Dermis microvascular lymphatic vessel endothelial cell (primary cell): Measurements from ENCODE around the gene XIST. TPM values are rescaled to one million over a fixed set of nuclear protein-coding genes. Genes with fewer than 3 reads are reported as not detected.
A peak's percentile ranks its signal among the peaks of the same experiment; 100 is the strongest.
"Not testable (repeated sequence)": the region's sequence is repeated elsewhere in the genome, so short reads cannot be mapped to it uniquely, and the experiment has no call there.

Experiments
- DNase-seq, 2 donors: peaks; one replicate each; pipeline versions ENCODE4 v3.0.0 to v3.0.0-alpha.2; 2010; ENCODE audit warnings: low read depth in 2 of 2
- total RNA-seq: library from RNA; depleted of rRNA; stranded (reverse); fragments of >200 nt; gene quantifications from 2 replicates; pipeline ENCODE4 v1.2.1, GENCODE V29; 2014

XIST gene
- 33.6 and 63.6 TPM in 2 replicates for total RNA-seq

- peak in 1 of 2 donors; percentile 68 for DNase-seq
Observed at GRCh38 chrX:73852467-73852866, at the start of gene XIST. TSS of gene XIST (minus strand) at chrX:73852714.

DNA sequence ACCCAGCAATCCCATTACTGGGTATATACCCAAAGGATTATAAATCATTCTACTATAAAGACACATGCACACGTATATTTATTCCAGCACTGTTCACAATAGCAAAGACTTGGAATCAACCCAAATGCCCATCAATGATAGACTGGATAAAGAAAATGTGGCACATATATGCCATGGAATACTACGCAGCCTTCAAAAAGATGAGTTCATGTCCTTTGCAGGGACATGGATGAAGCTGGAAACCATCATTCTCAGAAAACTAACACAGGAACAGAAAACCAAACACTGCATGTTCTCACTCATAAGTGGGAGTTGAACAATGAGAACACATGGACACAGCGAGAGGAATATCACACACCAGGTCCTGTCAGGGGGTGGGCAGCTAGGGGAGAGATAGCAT, 45.8 kb upstream of the XIST start:
- DNase-seq, result not testable (repeated sequence)

GRCh38 chrX:73892515-73893090, 40.1 kb upstream of the XIST start:
- not testable (repeated sequence) for DNase-seq

DNA sequence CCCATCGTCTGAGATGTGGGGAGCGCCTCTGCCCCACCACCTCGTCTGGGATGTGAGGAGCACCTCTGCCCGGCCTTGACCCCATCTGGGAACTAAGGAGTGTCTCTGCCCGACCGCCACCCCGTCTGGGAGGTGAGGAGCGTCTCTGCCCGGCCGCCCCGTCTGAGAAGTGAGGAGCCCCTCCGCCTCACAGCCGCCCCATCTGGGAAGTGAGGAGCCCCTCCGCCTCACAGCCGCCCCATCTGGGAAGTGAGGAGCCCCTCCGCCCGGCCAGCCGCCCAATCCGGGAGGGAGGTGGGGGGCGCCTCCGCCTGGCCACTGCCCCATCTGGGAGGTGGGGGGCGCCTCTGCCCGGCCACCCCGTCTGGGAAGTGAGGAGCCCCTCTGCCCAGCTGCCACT, 29.7 kb upstream of the XIST start:
- not testable (repeated sequence) for DNase-seq

DNA sequence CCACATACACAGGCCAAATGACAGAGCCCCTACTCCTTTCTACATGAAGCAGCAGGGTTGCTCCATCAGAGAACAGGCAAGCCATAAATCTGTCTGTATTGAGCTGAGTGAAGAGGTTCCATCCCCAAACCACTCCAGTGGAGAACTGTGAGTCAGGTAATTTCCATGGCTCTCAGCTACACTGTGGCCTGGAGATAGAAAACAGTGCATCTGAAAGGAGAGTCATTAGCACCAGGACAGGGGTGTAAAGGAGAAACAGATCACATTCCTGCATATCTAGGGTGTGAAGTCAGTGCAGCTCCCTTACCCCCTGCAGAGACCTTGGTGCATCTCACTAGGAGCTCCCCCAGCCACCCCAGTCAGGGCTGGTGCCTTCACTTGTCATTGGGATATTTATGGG, 25.2 kb upstream of the XIST start:
- no peak for DNase-seq

GRCh38 chrX:73876911-73877310, 24.4 kb upstream of the XIST start:
- DNase-seq, result no peak

DNA sequence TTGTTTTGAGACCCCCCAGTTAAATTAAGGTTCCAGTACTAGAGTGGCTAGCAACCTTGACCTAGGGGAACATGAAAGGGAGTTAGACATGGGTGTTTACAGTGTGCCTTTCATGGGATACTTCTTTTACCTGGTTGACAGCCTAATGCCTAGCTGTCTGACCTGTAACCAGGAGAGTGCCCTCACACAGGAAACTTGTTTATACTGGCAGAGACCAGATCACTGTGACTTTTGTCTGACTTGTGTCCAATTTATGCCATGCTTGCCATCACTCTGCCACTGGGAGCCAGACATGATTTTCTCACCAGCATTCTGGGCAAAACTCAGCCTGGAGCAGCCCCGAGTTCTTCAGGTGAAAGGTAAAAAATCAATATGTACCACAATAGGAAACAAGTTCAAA, 16.4 kb upstream of the XIST start:
- no peak for DNase-seq

- DNase-seq, result no peak
Observed at GRCh38 chrX:73867144-73867543, 14.6 kb upstream of the XIST start.

DNA sequence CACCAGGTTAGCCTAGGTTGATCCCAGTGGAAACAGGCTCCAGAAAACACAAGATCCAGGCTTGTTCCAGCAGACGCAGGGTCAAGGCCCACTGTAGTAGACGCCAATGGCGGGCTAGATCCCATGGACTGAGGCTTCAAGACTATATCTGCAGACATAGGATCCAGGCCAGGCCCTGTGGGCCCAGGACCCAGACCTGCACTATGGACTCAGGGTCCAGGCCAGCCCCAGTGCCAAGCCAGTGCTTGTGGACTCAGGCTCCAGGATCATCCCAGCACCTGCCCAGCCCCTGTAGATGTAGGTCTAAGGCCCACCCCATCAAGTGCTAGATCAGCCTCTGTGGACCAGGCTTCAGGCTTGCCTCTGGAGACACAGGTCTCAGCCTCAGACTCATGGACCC, 11.3 kb upstream of the XIST start:
- DNase-seq, result no peak

DNA sequence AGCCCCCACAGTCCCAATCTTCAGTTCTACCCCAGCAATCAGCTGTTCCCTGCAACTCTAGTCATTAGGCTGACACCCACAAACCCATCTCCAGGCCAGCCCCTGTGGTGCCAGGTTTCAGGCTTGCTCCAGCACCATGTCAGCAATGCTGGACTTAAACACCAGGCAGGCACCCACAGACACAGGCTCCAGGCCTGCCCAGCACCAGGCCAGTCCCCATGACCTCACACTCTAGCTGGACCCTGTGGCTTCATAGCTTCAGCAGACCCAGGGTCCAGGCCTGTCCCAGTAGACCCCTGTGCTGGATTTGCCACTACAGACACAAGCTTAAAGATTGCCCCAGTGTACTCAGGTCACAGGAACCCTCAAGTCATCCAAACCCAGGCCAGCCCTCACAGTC, 10.8 kb upstream of the XIST start:
- DNase-seq, result no peak

- DNase-seq, result no peak
Observed at GRCh38 chrX:73859622-73860021, 7.1 kb upstream of the XIST start.

- DNase-seq, result peak; percentile 58 to 61
Observed at GRCh38 chrX:73855546-73855945, 3.0 kb upstream of the XIST start.

GRCh38 chrX:73852022-73852421, 492 bp downstream of the XIST start:
- no peak for DNase-seq

GRCh38 chrX:73851014-73852009, 1.2 kb downstream of the XIST start:
- DNase-seq, result peak in 1 of 2 donors; percentile 93

- peak in 1 of 2 donors; percentile 33 for DNase-seq
Observed at GRCh38 chrX:73850124-73851013, 2.1 kb downstream of the XIST start.

GRCh38 chrX:73849073-73849472, 3.4 kb downstream of the XIST start:
- DNase-seq, result no peak

- DNase-seq, result no peak
Observed at GRCh38 chrX:73847991-73848390, 4.5 kb downstream of the XIST start.

DNA sequence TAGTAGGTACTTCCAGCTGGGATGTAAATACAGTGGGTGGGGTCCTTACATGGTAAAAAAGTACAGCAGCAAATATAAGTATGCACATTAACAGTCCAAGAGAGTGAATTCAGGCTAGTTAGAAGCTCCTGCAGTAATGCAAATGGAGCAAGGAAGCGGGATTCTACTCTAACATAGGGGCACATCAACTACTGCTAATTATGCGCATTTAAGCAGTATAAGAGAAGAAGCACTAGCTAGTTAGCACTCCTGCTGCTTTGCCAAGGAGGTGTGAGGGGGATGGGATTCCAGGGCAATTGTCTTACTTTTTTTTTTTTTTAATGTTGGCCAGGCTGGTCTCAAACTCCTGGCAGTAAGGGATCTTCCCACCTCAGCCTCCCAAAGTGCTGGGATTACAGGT, 5.4 kb downstream of the XIST start:
- no peak for DNase-seq

DNA sequence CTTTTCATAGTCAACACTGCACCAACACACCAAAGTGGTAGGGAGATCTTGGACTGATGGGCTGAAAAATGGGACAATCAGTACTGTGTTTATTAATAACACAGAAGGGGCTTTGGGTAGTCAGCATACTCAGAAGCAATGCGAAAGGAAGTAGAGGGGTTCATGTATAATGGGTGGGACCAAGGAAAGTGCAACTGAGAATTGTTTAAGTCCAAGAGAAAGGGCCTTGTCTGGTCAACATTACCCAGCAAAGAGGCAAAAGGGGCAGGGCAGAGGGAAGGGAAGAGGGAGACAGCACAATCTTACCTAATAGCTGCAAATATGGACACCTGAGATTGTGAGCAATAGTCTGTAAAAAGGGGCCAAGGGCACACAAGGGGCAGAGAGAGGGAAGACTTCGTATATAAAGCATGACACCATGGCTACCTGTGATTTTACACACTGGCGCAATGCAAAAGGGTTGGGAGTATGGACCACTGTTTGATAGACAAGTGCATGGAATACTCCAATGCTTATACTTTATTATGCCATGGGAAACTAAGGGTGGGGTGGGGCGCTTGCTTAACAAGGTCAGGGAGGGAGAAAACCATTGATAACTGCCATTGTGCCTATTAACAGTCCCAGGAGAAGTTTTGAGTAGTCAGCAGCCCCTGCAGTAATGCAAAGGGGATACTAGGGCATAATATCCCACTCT, 9.8 kb downstream of the XIST start:
- no peak for DNase-seq

- DNase-seq, result no peak
Observed at GRCh38 chrX:73841337-73841736, 11.2 kb downstream of the XIST start.
